Adrenal gland (tissue), 12 donors: ENCODE data around the gene HACD1. TPM values are rescaled to one million over a fixed set of nuclear protein-coding genes. Genes with fewer than 3 reads are reported as not detected.

Source experiments
- DNase-seq, 7 donors: peaks; one replicate each; pipeline ENCODE4 v3.0.0-alpha.2; 2019 to 2020
- H3K27ac ChIP-seq, 5 donors: fragments of 200-600 bp; sonication (generic) in 4 of 5; 1 replicate in 3 of 5; 2 replicates in 2 of 5; pipeline versions ENCODE4 v1.5.1 to v1.8.0; 2016 to 2020; ENCODE audit warnings: mild to moderate bottlenecking in 1 of 5
- H3K27me3 ChIP-seq: fragments of 200-600 bp; 2 replicates; pipeline ENCODE4 v1.8.0; 2021
- H3K36me3 ChIP-seq, 2 donors: fragments of 200-600 bp; replicated peaks in 1 of 2; 1 replicate in 1 of 2; 2 replicates in 1 of 2; pipeline versions ENCODE4 v1.5.1 to v1.8.0; 2018 to 2022
- H3K4me1 ChIP-seq, 2 donors: fragments of 200-600 bp; replicated peaks in 1 of 2; 1 replicate in 1 of 2; 2 replicates in 1 of 2; pipeline versions ENCODE4 v1.5.1 to v1.8.0; 2018 to 2021
- H3K4me3 ChIP-seq, 4 donors: fragments of 200-600 bp; sonication (generic) in 3 of 4; one replicate each; pipeline ENCODE4 v1.5.1; 2016 to 2018
- H3K9me3 ChIP-seq, 3 donors: fragments of 200-600 bp; sonication (generic) in 1 of 3; replicated peaks in 1 of 3; 1 replicate in 2 of 3; 2 replicates in 1 of 3; pipeline versions ENCODE4 v1.5.1 to v1.8.0; 2016 to 2021
- CTCF ChIP-seq, 6 experiments: fragments of 450-650 bp in 4 of 6; fragments of 200-600 bp in 2 of 6; sonication (generic) in 1 of 6; IDR thresholded peaks; 1 replicate in 5 of 6; 2 replicates in 1 of 6; pipeline versions ENCODE4 v1.5.1 to v1.8.0; 2016 to 2021; ENCODE audit warnings: antibody characterized with exemption in 6 of 6, mild to moderate bottlenecking in 2 of 6, moderate library complexity in 1 of 6
- POLR2A ChIP-seq, 2 donors: fragments of 450-650 bp; IDR thresholded peaks; one replicate each; pipeline ENCODE4 v1.6.1; 2017; ENCODE audit warnings: antibody characterized with exemption in 2 of 2, mild to moderate bottlenecking in 2 of 2, moderate library complexity in 1 of 2
- whole genome bisulfite sequencing, 4 donors: extraction: QIAGEN DNeasy Blood & Tissue Kit in 2 of 4; methylation state at CpG; one replicate each; pipeline versions ENCODE4 v1.1.5 to v1.1.7; 2013 to 2017; 5-methylcytosine and 5-hydroxymethylcytosine counted together
- intact Hi-C, 2 donors: fragments of 100-400 bp; cut with DNase I; formaldehyde crosslinking; loops; one replicate each; pipeline versions ENCODE4 v1.14.1 to v1.15.0; 2022 to 2023
- polyA plus RNA-seq, 3 donors: library from polyadenylated mRNA; stranded (reverse); fragments of 200-250 nt in 2 of 3; fragments of 350-450 nt in 1 of 3; fragmentation: Illumina TruSeq in 1 of 3; extraction: RNeasy Lipid Tissue Mini Kit (QIAGEN cat#74804) in 1 of 3; gene quantifications; one replicate each; pipeline ENCODE4 v1.2.3, GENCODE V29; 2013 to 2014
- total RNA-seq, 9 donors: library from RNA; depleted of rRNA in 4 of 9; stranded (reverse); fragments of >200 nt in 4 of 9; fragments of 120-200 nt in 1 of 9; fragmentation: NEBNext Ultra II Directional in 1 of 9; extraction: Animal tissue kit (Norgen Biotek cat#: 25700) in 1 of 9; gene quantifications; one replicate each; pipeline versions ENCODE4 v1.1.0 to v1.2.4, GENCODE V29; 2013 to 2023
- donor health status: healthy with polysubstance abuse.
- donor health status: Bipolar disorder and iron deficiency.
- donor health status: DM: yes; HTN: yes; CAD: no.
- donor health status: DM: no; HTN: no; CAD: no.
- donor health status: DM: no; HTN: no; CAD: no.
- donor health status: DM: yes; HTN: yes; CAD: no.

Gene HACD1
- total and polyA plus RNA-seq, 12 donors: 1.4 to 23.1 (median 17.6) TPM

GRCh38 chr10:17563452-17563851 is 53.7 kb downstream of the HACD1 start:
- intact Hi-C loops: no loop called here
- Histone ChIP-seq H3K4me1 (no peaks in the 10 kb centered on the region), H3K9me3 (no peaks in the 10 kb centered on the region), H3K27me3 (no peaks in the 10 kb centered on the region), H3K4me3 (no peak overlapping the region), H3K27ac (no peak overlapping the region), H3K36me3 (no peaks in the 10 kb centered on the region)
- 63 to 71% (median 66%) methylated on average over 4 of the region's 4 CpGs for WGBS, 4 donors
- no peak for DNase-seq
- TF ChIP-seq CTCF (IDR thresholded peaks at IDR 0.05) (no peak), POLR2A (IDR thresholded peaks at IDR 0.05) (no peak)

- intact Hi-C loops: no loop called here
- H3K4me3 ChIP-seq: no peak overlapping the region
- 58 to 61% (median 59%) methylated on average over 8 of the region's 8 CpGs for WGBS, 4 donors
- no peaks in the 10 kb centered on the region for H3K9me3 ChIP-seq
- no peak overlapping the region for H3K27ac ChIP-seq
- H3K36me3 ChIP-seq: no peaks in the 10 kb centered on the region
- TF ChIP-seq CTCF (IDR thresholded peaks at IDR 0.05): no peak
- TF ChIP-seq POLR2A (IDR thresholded peaks at IDR 0.05): no peak
- H3K27me3 ChIP-seq: no peaks in the 10 kb centered on the region
- no peak for DNase-seq
- no peaks in the 10 kb centered on the region for H3K4me1 ChIP-seq
Measured at GRCh38 chr10:17562614-17563013, 54.6 kb downstream of the HACD1 start.

- 75 to 86% (median 83%) methylated on average over 2 of the region's 2 CpGs for WGBS, 4 donors
Measured at GRCh38 chr10:17561111-17561510, 56.1 kb downstream of the HACD1 start.

DNA sequence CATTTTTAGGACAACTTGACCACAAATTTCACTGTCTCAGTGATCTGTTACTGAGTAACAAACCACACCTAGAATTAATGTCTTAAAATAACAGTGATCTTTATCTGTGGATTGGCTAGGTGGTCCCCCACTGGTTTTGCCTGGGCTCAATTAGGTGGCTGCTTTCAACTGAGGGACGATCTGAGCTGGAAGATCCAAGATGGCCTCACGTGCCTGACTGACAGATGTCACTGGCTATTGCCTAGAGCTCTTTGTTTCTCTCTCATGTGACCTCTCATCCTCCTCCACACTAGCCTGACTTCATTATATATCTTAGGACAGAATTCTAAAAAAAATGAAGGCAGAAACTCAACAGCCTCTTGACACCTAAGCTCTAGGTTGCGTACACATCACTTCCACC is 59.7 kb downstream of the HACD1 start:
- H3K9me3 ChIP-seq: no peaks in the 10 kb centered on the region
- H3K27me3 ChIP-seq: no peaks in the 10 kb centered on the region
- intact Hi-C loops: no loop called here
- WGBS, 4 donors: 56 to 79% (median 67%) methylated on average over 3 of the region's 3 CpGs
- no peak overlapping the region for H3K4me3 ChIP-seq
- no peak overlapping the region for H3K27ac ChIP-seq
- no peak for TF ChIP-seq POLR2A (IDR thresholded peaks at IDR 0.05)
- no peak for TF ChIP-seq CTCF (IDR thresholded peaks at IDR 0.05)
- no peaks in the 10 kb centered on the region for H3K36me3 ChIP-seq
- DNase-seq: no peak
- no peaks in the 10 kb centered on the region for H3K4me1 ChIP-seq

More at GRCh38 chr10:17561111-17561510, 56.1 kb downstream of the HACD1 start:
- intact Hi-C loops: no loop called here
- Histone ChIP-seq H3K27me3 (no peaks in the 10 kb centered on the region), H3K9me3 (no peaks in the 10 kb centered on the region), H3K27ac (no peak overlapping the region), H3K36me3 (no peaks in the 10 kb centered on the region), H3K4me1 (no peaks in the 10 kb centered on the region), H3K4me3 (no peak overlapping the region)
- DNase-seq: no peak
- TF ChIP-seq POLR2A (IDR thresholded peaks at IDR 0.05) (no peak), CTCF (IDR thresholded peaks at IDR 0.05) (no peak)
